HCT116 (cell line): ENCODE results near the gene ATP1A4. TPM values are rescaled to one million over a fixed set of nuclear protein-coding genes. Genes with fewer than 3 reads are reported as not detected.

ENCODE experiments used
- ATAC-seq: fragments of 200-7000 bp; cut with Tn5 transposase; 2 replicates; pipeline ENCODE4 v1.9.1; 2020; ENCODE audit warnings: mild to moderate bottlenecking, moderate library complexity
- BruUV-seq: library from RNA; stranded (reverse); fragments of 400-500 nt; replicated peaks from 2 replicates; lab custom pipeline; 2021; lab: Mats Ljungman, UMichigan
- CTCF ChIA-PET: fragments of 300-600 bp; sonication (Branson Sonifier 250); formaldehyde crosslinking; loops from one replicate; lab custom pipeline; 2021; ENCODE audit warnings: antibody characterized with exemption; lab: Charles Lee
- POLR2A ChIA-PET: fragments of 300-600, 350-600 bp; sonication (Branson Sonifier 250); formaldehyde crosslinking; loops from one replicate; lab custom pipeline; 2021; ENCODE audit warnings: antibody characterized with exemption; lab: Charles Lee
- RAD21 ChIA-PET, 2 experiments: fragments of 300-600 bp; sonication (Branson Sonifier 250); formaldehyde crosslinking; loops; one replicate each; lab custom pipeline; 2023; ENCODE audit warnings: low total read pairs in 2 of 2; ENCODE audit not compliant: uncharacterized antibody in 2 of 2, unreplicated experiment in 2 of 2, low non-redundant PET in 1 of 2; lab: Charles Lee
- DNase-seq: peaks from one replicate; pipeline ENCODE4 v3.0.0-alpha.2; 2010; ENCODE audit warnings: low read depth, low spot score
- H2AFZ ChIP-seq: fragments of 200-600 bp; shearing (Covaris generic), sonication (generic); 2 replicates; pipeline ENCODE4 v1.6.1; 2017; ENCODE audit warnings: low read depth, mixed run types, mixed read lengths, antibody characterized with exemption, low read length; ENCODE audit not compliant: poor library complexity, severe bottlenecking
- H3K27ac ChIP-seq: 2 replicates; pipeline ENCODE4 v1.5.1; 2012; ENCODE audit warnings: low read depth, low read length
- H3K27me3 ChIP-seq: fragments of 200-600 bp; sonication (generic); 2 replicates; pipeline ENCODE4 v1.6.1; 2016; ENCODE audit warnings: mixed run types, low read length, mixed read lengths; ENCODE audit not compliant: insufficient read depth
- H3K36me3 ChIP-seq, 2 experiments: fragments of 200-500 bp in 1 of 2; fragments of 200-600 bp in 1 of 2; sonication (Bioruptor generic) in 1 of 2; sonication (generic) in 1 of 2; 2 replicates each; pipeline versions ENCODE4 v1.5.1 to v1.6.1; 2014 to 2016; ENCODE audit warnings: low read length in 2 of 2, inconsistent platforms in 1 of 2, mixed read lengths in 1 of 2, mixed run types in 1 of 2; ENCODE audit not compliant: insufficient read depth in 2 of 2, control insufficient read depth in 1 of 2
- H3K4me1 ChIP-seq, 2 experiments: fragments of 200-600 bp in 1 of 2; sonication (generic) in 1 of 2; 2 replicates each; pipeline versions ENCODE4 v1.5.1 to v1.6.1; 2012 to 2017; ENCODE audit warnings: low read length in 2 of 2, inconsistent platforms in 1 of 2, mild to moderate bottlenecking in 1 of 2, mixed read lengths in 1 of 2, mixed run types in 1 of 2, moderate library complexity in 1 of 2; ENCODE audit not compliant: insufficient read depth in 2 of 2, control insufficient read depth in 1 of 2
- H3K4me2 ChIP-seq: fragments of 200-600 bp; sonication (generic); 2 replicates; pipeline ENCODE4 v1.6.1; 2017; ENCODE audit warnings: mixed run types, low read length, mixed read lengths
- H3K4me3 ChIP-seq, 2 experiments: fragments of 200-600 bp in 1 of 2; sonication (generic) in 1 of 2; replicated peaks in 1 of 2; 2 replicates each; pipeline ENCODE4 v1.5.1; 2011 to 2016; ENCODE audit warnings: low read length in 2 of 2, control low read depth in 1 of 2, low read depth in 1 of 2, mild to moderate bottlenecking in 1 of 2, mixed read lengths in 1 of 2, mixed run types in 1 of 2
- H3K79me2 ChIP-seq: fragments of 200-600 bp; sonication (generic); 2 replicates; pipeline ENCODE4 v1.6.1; 2017; ENCODE audit warnings: mild to moderate bottlenecking, mixed run types, low read length, moderate library complexity, mixed read lengths; ENCODE audit not compliant: insufficient read depth
- H3K9ac ChIP-seq: fragments of 200-600 bp; sonication (generic); 2 replicates; pipeline ENCODE4 v1.6.1; 2016; ENCODE audit warnings: low read length, mixed read lengths
- H3K9me2 ChIP-seq: fragments of 200-600 bp; sonication (generic), shearing (Covaris generic); 2 replicates; pipeline ENCODE4 v1.6.1; 2017; ENCODE audit warnings: mixed run types, mild to moderate bottlenecking, moderate library complexity; ENCODE audit not compliant: insufficient read depth
- H3K9me3 ChIP-seq, 2 experiments: fragments of 200-500 bp in 1 of 2; fragments of 200-600 bp in 1 of 2; sonication (Bioruptor generic) in 1 of 2; sonication (generic) in 1 of 2; 2 replicates each; pipeline ENCODE4 v1.6.1; 2014 to 2017; ENCODE audit warnings: low read length in 2 of 2, mixed read lengths in 2 of 2, inconsistent platforms in 1 of 2, low read depth in 1 of 2, mild to moderate bottlenecking in 1 of 2, mixed run types in 1 of 2, moderate library complexity in 1 of 2; ENCODE audit not compliant: control insufficient read depth in 1 of 2, insufficient read depth in 1 of 2
- H4K20me1 ChIP-seq: fragments of 200-600 bp; sonication (generic), shearing (Covaris generic); 2 replicates; pipeline ENCODE4 v1.6.1; 2017; ENCODE audit warnings: mixed run types, mild to moderate bottlenecking, moderate library complexity; ENCODE audit not compliant: insufficient read depth
- CBX3 ChIP-seq: IDR thresholded peaks from 2 replicates; pipeline ENCODE4 v1.6.1; 2012; ENCODE audit warnings: low read depth
- CEBPB ChIP-seq: IDR thresholded peaks from 2 replicates; pipeline ENCODE4 v1.6.1; 2012; ENCODE audit warnings: low read depth
- CTCF ChIP-seq, 3 experiments: fragments of 200-600 bp in 1 of 3; sonication (generic) in 1 of 3; IDR thresholded peaks in 2 of 3; conservative IDR thresholded peaks in 1 of 3; 2 replicates each; pipeline ENCODE4 v1.5.1; 2012 to 2017; ENCODE audit warnings: low read depth in 2 of 3, low read length in 2 of 3, antibody characterized with exemption in 1 of 3, borderline replicate concordance in 1 of 3, control low read depth in 1 of 3, mild to moderate bottlenecking in 1 of 3, mixed read lengths in 1 of 3, mixed run types in 1 of 3, moderate library complexity in 1 of 3; ENCODE audit not compliant: insufficient read depth in 1 of 3
- EGR1 ChIP-seq: IDR thresholded peaks from 2 replicates; pipeline ENCODE4 v1.6.1; 2012; ENCODE audit warnings: low read depth
- ELF1 ChIP-seq: IDR thresholded peaks from 2 replicates; pipeline ENCODE4 v1.6.1; 2012; ENCODE audit warnings: low read depth, borderline replicate concordance
- EZH2 ChIP-seq: fragments of 200-600 bp; sonication (generic); IDR thresholded peaks from 2 replicates; pipeline ENCODE4 v1.6.1; 2017; ENCODE audit warnings: antibody characterized with exemption, mixed run types
- EZH2phosphoT487 ChIP-seq: fragments of 200-600 bp; IDR thresholded peaks from 2 replicates; pipeline ENCODE4 v1.6.1; 2018; ENCODE audit warnings: antibody characterized with exemption, borderline replicate concordance
- FOSL1 ChIP-seq: IDR thresholded peaks from 2 replicates; pipeline ENCODE4 v1.6.1; 2012; ENCODE audit warnings: low read depth
- JUND ChIP-seq: IDR thresholded peaks from 2 replicates; pipeline ENCODE4 v1.6.1; 2012
- MAX ChIP-seq: IDR thresholded peaks from 2 replicates; pipeline ENCODE4 v1.6.1; 2012
- POLR2A ChIP-seq: IDR thresholded peaks from 2 replicates; pipeline ENCODE4 v1.7.0; 2011; ENCODE audit warnings: borderline replicate concordance; ENCODE audit not compliant: insufficient read depth, insufficient read length; ENCODE audit errors: extremely low read depth
- POLR2AphosphoS5 ChIP-seq: IDR thresholded peaks from 2 replicates; pipeline ENCODE4 v1.6.1; 2011; ENCODE audit warnings: mild to moderate bottlenecking, low read depth, low read length, moderate library complexity
- RAD21 ChIP-seq: IDR thresholded peaks from 2 replicates; pipeline ENCODE4 v1.6.1; 2012; ENCODE audit warnings: low read depth, mild to moderate bottlenecking
- SIN3A ChIP-seq: IDR thresholded peaks from 2 replicates; pipeline ENCODE4 v1.6.1; 2012; ENCODE audit warnings: low read depth
- SP1 ChIP-seq: IDR thresholded peaks from 2 replicates; pipeline ENCODE4 v1.6.1; 2012; ENCODE audit warnings: low read depth
- ZFX ChIP-seq: fragments of 450-650 bp; IDR thresholded peaks from 2 replicates; pipeline ENCODE4 v1.6.1; 2017
- intact Hi-C: fragments of 100-400 bp; cut with micrococcal nuclease; formaldehyde crosslinking; loops from 2 replicates; pipeline ENCODE4 v1.10.0; 2022
- total RNA-seq: library from RNA; stranded (reverse); gene quantifications from one replicate; pipeline ENCODE4 v1.2.1, GENCODE V29; 2021; ENCODE audit not compliant: unreplicated experiment
- TF ChIP-seq, protein P1 (sequence below): IDR thresholded peaks from 2 replicates; pipeline ENCODE4 v1.6.1; 2012; ENCODE audit warnings: low read depth
- TF ChIP-seq, protein P2 (sequence below): IDR thresholded peaks from 2 replicates; pipeline ENCODE4 v1.6.1; 2011; ENCODE audit warnings: mild to moderate bottlenecking, low read length, moderate library complexity; ENCODE audit not compliant: insufficient replicate concordance; ENCODE audit errors: extremely low read depth

The ATP1A4 gene
- total RNA-seq, 1 experiment from 2014 or later = not detected

- no peak overlapping the region for H3K27ac ChIP-seq
- BruUV-seq = no TSS peak
- no peaks in the 10 kb centered on the region for H3K9me3 ChIP-seq
- ATAC-seq (no peak), DNase-seq (no peak)
- no peak overlapping the region for H3K4me3 ChIP-seq
- no peak overlapping the region for H3K4me2 ChIP-seq
- H3K9me2 ChIP-seq = no peaks in the 10 kb centered on the region
- ChIA-PET CTCF (no interaction called here), POLR2A (no interaction called here), RAD21 (interaction anchor here in 1 of 2 experiments (1.2 kb wide), 1 partner anchor 61 kb away, joined by 3 read pairs; no protein-coding TSS in a partner anchor)
- H3K27me3 ChIP-seq = no peaks in the 10 kb centered on the region
- H3K79me2 ChIP-seq = no peaks in the 10 kb centered on the region
- H2AFZ ChIP-seq = no peak overlapping the region
- H4K20me1 ChIP-seq = no peaks in the 10 kb centered on the region
- no peak for TF ChIP-seq POLR2AphosphoS5
- no peak for TF ChIP-seq EGR1
- TF ChIP-seq CEBPB = no peak
- TF ChIP-seq SIN3A = no peak
- no peak for TF ChIP-seq EZH2
- TF ChIP-seq CTCF (IDR thresholded peaks at IDR 0.05 in 2 of 3, conservative IDR thresholded peaks at IDR 0.05 in 1 of 3; ENCODE audit: borderline replicate concordance in 1 of 3, insufficient read depth in 1 of 3, low read depth in 2 of 3, low read length in 2 of 3) = no peak
- TF ChIP-seq CBX3 = no peak
- no peak for TF ChIP-seq MAX
- no peak for TF ChIP-seq SP1
- TF ChIP-seq JUND = no peak
- TF ChIP-seq, protein P1, sequence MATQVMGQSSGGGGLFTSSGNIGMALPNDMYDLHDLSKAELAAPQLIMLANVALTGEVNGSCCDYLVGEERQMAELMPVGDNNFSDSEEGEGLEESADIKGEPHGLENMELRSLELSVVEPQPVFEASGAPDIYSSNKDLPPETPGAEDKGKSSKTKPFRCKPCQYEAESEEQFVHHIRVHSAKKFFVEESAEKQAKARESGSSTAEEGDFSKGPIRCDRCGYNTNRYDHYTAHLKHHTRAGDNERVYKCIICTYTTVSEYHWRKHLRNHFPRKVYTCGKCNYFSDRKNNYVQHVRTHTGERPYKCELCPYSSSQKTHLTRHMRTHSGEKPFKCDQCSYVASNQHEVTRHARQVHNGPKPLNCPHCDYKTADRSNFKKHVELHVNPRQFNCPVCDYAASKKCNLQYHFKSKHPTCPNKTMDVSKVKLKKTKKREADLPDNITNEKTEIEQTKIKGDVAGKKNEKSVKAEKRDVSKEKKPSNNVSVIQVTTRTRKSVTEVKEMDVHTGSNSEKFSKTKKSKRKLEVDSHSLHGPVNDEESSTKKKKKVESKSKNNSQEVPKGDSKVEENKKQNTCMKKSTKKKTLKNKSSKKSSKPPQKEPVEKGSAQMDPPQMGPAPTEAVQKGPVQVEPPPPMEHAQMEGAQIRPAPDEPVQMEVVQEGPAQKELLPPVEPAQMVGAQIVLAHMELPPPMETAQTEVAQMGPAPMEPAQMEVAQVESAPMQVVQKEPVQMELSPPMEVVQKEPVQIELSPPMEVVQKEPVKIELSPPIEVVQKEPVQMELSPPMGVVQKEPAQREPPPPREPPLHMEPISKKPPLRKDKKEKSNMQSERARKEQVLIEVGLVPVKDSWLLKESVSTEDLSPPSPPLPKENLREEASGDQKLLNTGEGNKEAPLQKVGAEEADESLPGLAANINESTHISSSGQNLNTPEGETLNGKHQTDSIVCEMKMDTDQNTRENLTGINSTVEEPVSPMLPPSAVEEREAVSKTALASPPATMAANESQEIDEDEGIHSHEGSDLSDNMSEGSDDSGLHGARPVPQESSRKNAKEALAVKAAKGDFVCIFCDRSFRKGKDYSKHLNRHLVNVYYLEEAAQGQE = no peak
- no peak for TF ChIP-seq FOSL1
- no peak for TF ChIP-seq POLR2A
- TF ChIP-seq ELF1 = no peak
- TF ChIP-seq RAD21 = no peak
- no peak for TF ChIP-seq EZH2phosphoT487
- TF ChIP-seq, protein P2, sequence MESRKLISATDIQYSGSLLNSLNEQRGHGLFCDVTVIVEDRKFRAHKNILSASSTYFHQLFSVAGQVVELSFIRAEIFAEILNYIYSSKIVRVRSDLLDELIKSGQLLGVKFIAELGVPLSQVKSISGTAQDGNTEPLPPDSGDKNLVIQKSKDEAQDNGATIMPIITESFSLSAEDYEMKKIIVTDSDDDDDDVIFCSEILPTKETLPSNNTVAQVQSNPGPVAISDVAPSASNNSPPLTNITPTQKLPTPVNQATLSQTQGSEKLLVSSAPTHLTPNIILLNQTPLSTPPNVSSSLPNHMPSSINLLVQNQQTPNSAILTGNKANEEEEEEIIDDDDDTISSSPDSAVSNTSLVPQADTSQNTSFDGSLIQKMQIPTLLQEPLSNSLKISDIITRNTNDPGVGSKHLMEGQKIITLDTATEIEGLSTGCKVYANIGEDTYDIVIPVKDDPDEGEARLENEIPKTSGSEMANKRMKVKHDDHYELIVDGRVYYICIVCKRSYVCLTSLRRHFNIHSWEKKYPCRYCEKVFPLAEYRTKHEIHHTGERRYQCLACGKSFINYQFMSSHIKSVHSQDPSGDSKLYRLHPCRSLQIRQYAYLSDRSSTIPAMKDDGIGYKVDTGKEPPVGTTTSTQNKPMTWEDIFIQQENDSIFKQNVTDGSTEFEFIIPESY = no peak
- TF ChIP-seq ZFX = no peak
- intact Hi-C loops = loop anchor here (5.0 kb wide), 1 partner anchor 186 kb away; no protein-coding TSS in a partner anchor
- no peaks in the 10 kb centered on the region for H3K36me3 ChIP-seq
- H3K4me1 ChIP-seq = peaks cover 3 to 4% of the 10 kb centered on the region in 2 experiments; a peak in 2 of 4 replicates
- H3K9ac ChIP-seq = no peak overlapping the region
Measured at GRCh38 chr1:160191756-160192155, 40.4 kb downstream of the ATP1A4 start.
